ENCODE data around the gene TNFAIP3.

DNA sequence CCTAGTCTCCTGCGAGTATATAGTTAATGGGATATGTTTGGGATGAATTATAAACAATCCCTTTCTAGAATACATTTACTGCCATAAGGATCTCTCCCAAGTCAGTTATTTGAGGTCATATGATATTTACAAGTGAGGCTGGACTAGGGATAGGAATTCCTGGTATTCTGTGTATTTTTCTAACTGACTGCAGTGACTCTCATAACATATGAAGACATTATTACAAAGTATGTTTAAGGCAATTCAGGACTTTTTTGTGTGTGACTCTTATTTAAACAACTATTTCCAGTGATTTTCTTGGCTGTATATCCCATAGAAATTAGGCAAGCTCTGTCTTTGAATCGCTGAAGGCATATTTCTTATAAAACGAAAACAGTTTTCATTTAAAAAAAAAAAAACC is 18.4 kb upstream of the TNFAIP3 start:
- TF ChIP-seq CTCF (IDR thresholded peaks at IDR 0.05; ENCODE audit: insufficient read depth, low read length) (no peak), POLR2AphosphoS5 (IDR thresholded peaks at IDR 0.05; ENCODE audit: low read depth) (no peak), GABPA (IDR thresholded peaks at IDR 0.05; ENCODE audit: low read depth) (no peak), SPI1 (IDR thresholded peaks at IDR 0.05; ENCODE audit: borderline replicate concordance, low read depth) (no peak)
- TF ChIP-seq, protein P1, sequence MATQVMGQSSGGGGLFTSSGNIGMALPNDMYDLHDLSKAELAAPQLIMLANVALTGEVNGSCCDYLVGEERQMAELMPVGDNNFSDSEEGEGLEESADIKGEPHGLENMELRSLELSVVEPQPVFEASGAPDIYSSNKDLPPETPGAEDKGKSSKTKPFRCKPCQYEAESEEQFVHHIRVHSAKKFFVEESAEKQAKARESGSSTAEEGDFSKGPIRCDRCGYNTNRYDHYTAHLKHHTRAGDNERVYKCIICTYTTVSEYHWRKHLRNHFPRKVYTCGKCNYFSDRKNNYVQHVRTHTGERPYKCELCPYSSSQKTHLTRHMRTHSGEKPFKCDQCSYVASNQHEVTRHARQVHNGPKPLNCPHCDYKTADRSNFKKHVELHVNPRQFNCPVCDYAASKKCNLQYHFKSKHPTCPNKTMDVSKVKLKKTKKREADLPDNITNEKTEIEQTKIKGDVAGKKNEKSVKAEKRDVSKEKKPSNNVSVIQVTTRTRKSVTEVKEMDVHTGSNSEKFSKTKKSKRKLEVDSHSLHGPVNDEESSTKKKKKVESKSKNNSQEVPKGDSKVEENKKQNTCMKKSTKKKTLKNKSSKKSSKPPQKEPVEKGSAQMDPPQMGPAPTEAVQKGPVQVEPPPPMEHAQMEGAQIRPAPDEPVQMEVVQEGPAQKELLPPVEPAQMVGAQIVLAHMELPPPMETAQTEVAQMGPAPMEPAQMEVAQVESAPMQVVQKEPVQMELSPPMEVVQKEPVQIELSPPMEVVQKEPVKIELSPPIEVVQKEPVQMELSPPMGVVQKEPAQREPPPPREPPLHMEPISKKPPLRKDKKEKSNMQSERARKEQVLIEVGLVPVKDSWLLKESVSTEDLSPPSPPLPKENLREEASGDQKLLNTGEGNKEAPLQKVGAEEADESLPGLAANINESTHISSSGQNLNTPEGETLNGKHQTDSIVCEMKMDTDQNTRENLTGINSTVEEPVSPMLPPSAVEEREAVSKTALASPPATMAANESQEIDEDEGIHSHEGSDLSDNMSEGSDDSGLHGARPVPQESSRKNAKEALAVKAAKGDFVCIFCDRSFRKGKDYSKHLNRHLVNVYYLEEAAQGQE (IDR thresholded peaks at IDR 0.05; ENCODE audit: insufficient replicate concordance, low read depth): no peak

All from HL-60 (cell line).